HG03575 (cell line): Measurements from ENCODE around the gene C10orf143.

Experiments used
- ATAC-seq: cut with Tn5 transposase; IDR thresholded peaks from one replicate; pipeline ENCODE4 v1.9.1; 2021; ENCODE audit not compliant: unreplicated experiment, insufficient number of reproducible peaks, low FRiP score; ENCODE audit errors: extremely low read depth

C10orf143 gene

GRCh38 chr10:130064783-130065182, 45.8 kb downstream of the C10orf143 start:
- no peak for ATAC-seq

- no peak for ATAC-seq
Measured at GRCh38 chr10:130062976-130063375, 47.7 kb downstream of the C10orf143 start.

- no peak for ATAC-seq
Measured at GRCh38 chr10:130062201-130062600, 48.4 kb downstream of the C10orf143 start.

- no peak for ATAC-seq
Measured at GRCh38 chr10:130061760-130062159, 48.9 kb downstream of the C10orf143 start.

GRCh38 chr10:130054021-130054420, 56.6 kb downstream of the C10orf143 start:
- ATAC-seq = no peak

GRCh38 chr10:130053561-130053960, 57.1 kb downstream of the C10orf143 start:
- ATAC-seq = no peak

GRCh38 chr10:130052193-130052592, 58.4 kb downstream of the C10orf143 start:
- no peak for ATAC-seq

- no peak for ATAC-seq
Measured at GRCh38 chr10:130050721-130051120, 59.9 kb downstream of the C10orf143 start.

- no peak for ATAC-seq
Measured at GRCh38 chr10:130049987-130050386, 60.6 kb downstream of the C10orf143 start.

GRCh38 chr10:130049244-130049643, 61.4 kb downstream of the C10orf143 start:
- no peak for ATAC-seq

- ATAC-seq = no peak
Measured at GRCh38 chr10:130048081-130048480, 62.5 kb downstream of the C10orf143 start.

- ATAC-seq = no peak
Measured at GRCh38 chr10:130047336-130047735, 63.3 kb downstream of the C10orf143 start.

GRCh38 chr10:130046591-130046990, 64.0 kb downstream of the C10orf143 start:
- ATAC-seq = no peak

GRCh38 chr10:130045801-130046321, 64.8 kb downstream of the C10orf143 start:
- no peak for ATAC-seq

- ATAC-seq = no peak
Measured at GRCh38 chr10:130045091-130045652, 65.5 kb downstream of the C10orf143 start.

GRCh38 chr10:130044067-130045061, 66.3 kb downstream of the C10orf143 start:
- ATAC-seq = no peak

GRCh38 chr10:130043491-130043890, 67.1 kb downstream of the C10orf143 start:
- no peak for ATAC-seq

GRCh38 chr10:130042381-130042780, 68.2 kb downstream of the C10orf143 start:
- no peak for ATAC-seq

- ATAC-seq = no peak
Measured at GRCh38 chr10:130041451-130042371, 68.9 kb downstream of the C10orf143 start.
